Parathyroid adenoma (tissue), 2 donors: ENCODE data around the gene COQ8B.

ENCODE experiments used
- H2AFZ ChIP-seq: fragments of 300-600 bp; sonication (generic); one replicate; pipeline ENCODE4 v1.7.0; 2017; ENCODE audit warnings: antibody characterized with exemption, mild to moderate bottlenecking
- H3K27ac ChIP-seq: fragments of 300-600 bp; sonication (generic); one replicate; pipeline ENCODE4 v1.7.0; 2017
- H3K27me3 ChIP-seq: fragments of 300-600 bp; sonication (generic); one replicate; pipeline ENCODE4 v1.7.0; 2017; ENCODE audit warnings: low read length; ENCODE audit not compliant: control insufficient read depth, insufficient read depth
- H3K36me3 ChIP-seq: fragments of 300-600 bp; sonication (generic); one replicate; pipeline ENCODE4 v1.7.0; 2017; ENCODE audit warnings: low read length; ENCODE audit not compliant: control insufficient read depth, insufficient read depth
- H3K4me1 ChIP-seq: fragments of 300-600 bp; sonication (generic); one replicate; pipeline ENCODE4 v1.7.0; 2017; ENCODE audit warnings: control low read depth
- H3K4me2 ChIP-seq: fragments of 300-600 bp; sonication (generic); one replicate; pipeline ENCODE4 v1.7.0; 2017; ENCODE audit warnings: low read length
- H3K4me3 ChIP-seq: fragments of 300-600 bp; sonication (generic); one replicate; pipeline ENCODE4 v1.7.0; 2017; ENCODE audit warnings: low read depth, low read length
- H3K79me2 ChIP-seq: fragments of 300-600 bp; sonication (generic); one replicate; pipeline ENCODE4 v1.7.0; 2017; ENCODE audit warnings: control low read depth
- H3K9ac ChIP-seq: fragments of 300-600 bp; sonication (generic); one replicate; pipeline ENCODE4 v1.7.0; 2017; ENCODE audit warnings: mild to moderate bottlenecking
- H3K9me3 ChIP-seq: fragments of 300-600 bp; sonication (generic); one replicate; pipeline ENCODE4 v1.7.0; 2017; ENCODE audit warnings: low read length; ENCODE audit not compliant: control insufficient read depth
- CTCF ChIP-seq: fragments of 300-600 bp; sonication (generic); IDR thresholded peaks from one replicate; pipeline ENCODE4 v1.7.0; 2017; ENCODE audit warnings: antibody characterized with exemption, mild to moderate bottlenecking
- donor health status: primary hyperparathyroidism.

COQ8B gene

GRCh38 chr19:40688309-40688708 lies 28.4 kb downstream of the COQ8B start:
- Histone ChIP-seq H3K4me2 (no peak overlapping the region), H3K36me3 (no peaks in the 10 kb centered on the region), H3K9ac (no peak overlapping the region), H3K4me1 (peaks cover 3% of the 10 kb centered on the region), H3K4me3 (no peak overlapping the region), H3K79me2 (no peaks in the 10 kb centered on the region), H2AFZ (no peak overlapping the region), H3K27me3 (no peaks in the 10 kb centered on the region), H3K9me3 (no peaks in the 10 kb centered on the region), H3K27ac (no peak overlapping the region)
- no peak for TF ChIP-seq CTCF

GRCh38 chr19:40687525-40688016 lies 29.1 kb downstream of the COQ8B start:
- no peaks in the 10 kb centered on the region for H3K9me3 ChIP-seq
- peaks cover 3% of the 10 kb centered on the region for H3K4me1 ChIP-seq
- H3K36me3 ChIP-seq: no peaks in the 10 kb centered on the region
- TF ChIP-seq CTCF: no peak
- no peak overlapping the region for H3K9ac ChIP-seq
- no peaks in the 10 kb centered on the region for H3K27me3 ChIP-seq
- H2AFZ ChIP-seq: no peak overlapping the region
- no peaks in the 10 kb centered on the region for H3K79me2 ChIP-seq
- H3K4me2 ChIP-seq: no peak overlapping the region
- no peak overlapping the region for H3K27ac ChIP-seq
- no peak overlapping the region for H3K4me3 ChIP-seq

- Histone ChIP-seq H3K9me3 (no peaks in the 10 kb centered on the region), H3K27ac (no peak overlapping the region), H3K4me3 (no peak overlapping the region), H3K9ac (no peak overlapping the region), H3K36me3 (no peaks in the 10 kb centered on the region), H3K4me1 (peaks cover 3% of the 10 kb centered on the region), H3K79me2 (no peaks in the 10 kb centered on the region), H2AFZ (no peak overlapping the region), H3K4me2 (no peak overlapping the region), H3K27me3 (no peaks in the 10 kb centered on the region)
- no peak for TF ChIP-seq CTCF
Observed at GRCh38 chr19:40686882-40687524, 29.7 kb downstream of the COQ8B start.

- Histone ChIP-seq H3K27me3 (no peaks in the 10 kb centered on the region), H3K27ac (no peak overlapping the region), H3K4me3 (no peak overlapping the region), H3K9me3 (no peaks in the 10 kb centered on the region), H3K79me2 (no peaks in the 10 kb centered on the region), H3K4me2 (no peak overlapping the region), H3K9ac (no peak overlapping the region), H3K4me1 (peaks cover 3% of the 10 kb centered on the region), H2AFZ (no peak overlapping the region), H3K36me3 (no peaks in the 10 kb centered on the region)
- TF ChIP-seq CTCF: no peak
Observed at GRCh38 chr19:40685563-40685962, 31.1 kb downstream of the COQ8B start.

- Histone ChIP-seq H3K27ac (no peak overlapping the region), H3K4me2 (no peak overlapping the region), H2AFZ (no peak overlapping the region), H3K4me3 (no peak overlapping the region), H3K27me3 (no peaks in the 10 kb centered on the region), H3K4me1 (peaks cover 3% of the 10 kb centered on the region), H3K9ac (no peak overlapping the region), H3K79me2 (no peaks in the 10 kb centered on the region), H3K36me3 (no peaks in the 10 kb centered on the region), H3K9me3 (no peaks in the 10 kb centered on the region)
- TF ChIP-seq CTCF: no peak
Observed at GRCh38 chr19:40685016-40685526, 31.6 kb downstream of the COQ8B start.
